TTC549 (cell line): ENCODE results near the gene NDUFS6.

ENCODE experiments used
- FAIRE-seq: peaks from 2 replicates; lab custom pipeline; 2012; peaks lifted over from hg19 to GRCh38; lab: Jason Lieb, UNC

The NDUFS6 gene

DNA sequence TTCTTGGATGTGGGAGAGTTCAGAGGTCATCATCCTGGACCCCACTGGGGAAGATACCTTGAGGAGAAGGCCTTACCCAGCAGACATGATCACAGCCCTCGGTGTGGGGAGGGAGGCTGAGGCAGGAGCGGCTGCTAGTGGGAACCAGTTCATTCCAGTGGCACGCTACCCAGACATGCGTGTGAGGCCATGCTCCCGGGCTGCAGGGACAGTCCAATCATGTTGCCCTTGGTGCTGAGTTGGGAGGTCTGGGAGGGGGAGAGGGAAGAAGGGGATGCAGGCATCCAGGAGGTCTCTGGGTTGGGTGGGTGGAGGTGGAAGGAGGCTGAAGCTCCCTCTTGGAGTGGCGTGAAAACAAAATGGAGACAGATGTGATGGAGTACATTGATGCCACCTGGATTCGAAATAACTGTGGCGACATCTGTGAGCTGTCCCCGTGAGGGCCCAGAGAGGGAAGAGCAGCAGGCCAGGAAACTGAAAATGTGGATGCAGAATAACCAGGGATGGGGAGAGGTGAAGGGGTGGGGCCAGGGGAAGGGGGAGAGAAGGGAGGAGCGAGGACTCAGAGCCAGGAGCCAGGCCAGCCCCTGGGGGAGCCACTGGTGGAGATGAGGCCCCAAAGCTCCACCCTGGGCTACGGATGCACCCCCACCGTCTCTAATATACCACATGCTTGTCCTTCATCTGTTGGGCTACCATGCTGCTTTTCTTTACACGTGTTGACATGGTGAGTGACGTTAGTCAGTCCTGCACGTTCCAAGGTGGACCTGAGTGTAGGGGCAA lies 16.2 kb downstream of the NDUFS6 start:
- no peak for FAIRE-seq

GRCh38 chr5:1818784-1819183 lies 17.6 kb downstream of the NDUFS6 start:
- no peak for FAIRE-seq

DNA sequence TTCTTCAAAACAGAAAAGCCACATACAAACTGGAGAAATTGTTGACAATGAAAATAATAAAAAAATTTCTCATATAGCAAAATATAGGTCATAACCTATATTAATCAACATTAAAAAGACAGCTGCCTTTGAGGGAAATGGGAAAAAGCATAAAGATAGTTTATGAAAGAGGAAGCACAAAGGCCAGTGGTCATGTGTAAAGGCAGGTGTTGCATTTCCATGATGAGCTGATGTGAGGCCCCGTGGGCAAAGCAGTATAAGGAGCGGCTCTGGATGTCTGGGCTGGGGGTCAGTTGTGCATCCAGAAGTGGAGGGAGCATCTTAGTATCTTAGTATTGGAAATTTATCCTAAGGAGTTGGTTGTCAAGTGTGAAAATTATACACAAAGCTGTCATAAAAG lies 18.3 kb downstream of the NDUFS6 start:
- no peak for FAIRE-seq

DNA sequence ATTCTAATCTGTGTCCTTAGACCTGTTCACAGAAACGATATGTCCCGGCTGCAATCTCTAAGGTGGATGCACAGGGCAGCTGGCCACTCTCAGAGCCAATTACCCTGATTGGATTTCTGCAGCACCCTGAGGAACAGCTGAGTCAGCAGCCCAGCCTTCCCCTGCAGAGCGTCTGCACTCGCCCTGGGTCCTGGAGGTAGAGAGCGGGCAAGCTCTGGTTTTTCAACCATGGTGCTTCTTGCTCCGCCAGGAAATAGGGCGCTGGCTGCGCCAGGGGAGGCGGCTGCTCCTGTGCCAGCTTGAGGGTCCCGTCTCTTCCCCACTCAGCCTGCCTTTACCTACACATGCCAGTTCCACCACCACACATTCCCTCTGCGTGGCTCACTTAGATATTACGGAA lies 19.2 kb downstream of the NDUFS6 start:
- FAIRE-seq, result no peak

DNA sequence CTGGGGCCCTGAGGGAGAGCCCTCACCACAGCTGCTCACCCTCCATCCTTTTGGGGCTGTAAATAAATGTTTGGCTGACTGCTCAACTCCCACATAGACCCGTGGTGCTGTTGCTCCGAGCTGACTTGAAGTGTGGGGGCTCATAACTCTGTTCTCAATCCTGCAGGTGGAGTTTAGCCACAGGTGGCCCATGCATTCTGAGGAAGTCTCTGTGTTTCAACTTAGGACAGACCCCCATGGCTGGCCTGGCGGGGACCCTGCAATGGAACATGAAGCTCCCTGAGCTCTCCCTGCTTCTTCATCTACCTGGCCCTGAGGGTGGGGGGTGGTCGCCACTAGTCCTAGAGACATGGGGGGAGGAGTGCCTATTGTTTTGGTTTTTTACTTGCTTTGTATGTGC lies 19.7 kb downstream of the NDUFS6 start:
- FAIRE-seq, result no peak

DNA sequence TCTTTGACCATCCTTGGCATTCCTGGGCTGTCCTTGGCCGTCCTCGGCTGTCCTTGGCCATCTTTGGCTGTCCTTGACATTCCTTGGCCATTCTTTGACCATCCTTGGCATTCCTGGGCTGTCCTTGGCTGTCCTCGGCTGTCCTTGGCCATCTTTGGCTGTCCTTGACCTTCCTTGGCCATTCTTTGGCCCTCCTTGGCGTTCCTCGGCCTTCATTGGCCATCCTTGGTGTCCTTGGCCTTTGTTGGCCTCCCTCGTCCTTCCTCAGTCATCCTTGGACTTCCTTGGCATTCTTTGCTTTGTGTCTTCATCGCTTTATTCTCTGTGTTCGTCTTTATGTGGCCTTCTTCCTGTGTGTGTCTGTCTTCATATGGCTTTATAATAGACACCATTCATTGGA lies 20.7 kb downstream of the NDUFS6 start:
- no peak for FAIRE-seq

DNA sequence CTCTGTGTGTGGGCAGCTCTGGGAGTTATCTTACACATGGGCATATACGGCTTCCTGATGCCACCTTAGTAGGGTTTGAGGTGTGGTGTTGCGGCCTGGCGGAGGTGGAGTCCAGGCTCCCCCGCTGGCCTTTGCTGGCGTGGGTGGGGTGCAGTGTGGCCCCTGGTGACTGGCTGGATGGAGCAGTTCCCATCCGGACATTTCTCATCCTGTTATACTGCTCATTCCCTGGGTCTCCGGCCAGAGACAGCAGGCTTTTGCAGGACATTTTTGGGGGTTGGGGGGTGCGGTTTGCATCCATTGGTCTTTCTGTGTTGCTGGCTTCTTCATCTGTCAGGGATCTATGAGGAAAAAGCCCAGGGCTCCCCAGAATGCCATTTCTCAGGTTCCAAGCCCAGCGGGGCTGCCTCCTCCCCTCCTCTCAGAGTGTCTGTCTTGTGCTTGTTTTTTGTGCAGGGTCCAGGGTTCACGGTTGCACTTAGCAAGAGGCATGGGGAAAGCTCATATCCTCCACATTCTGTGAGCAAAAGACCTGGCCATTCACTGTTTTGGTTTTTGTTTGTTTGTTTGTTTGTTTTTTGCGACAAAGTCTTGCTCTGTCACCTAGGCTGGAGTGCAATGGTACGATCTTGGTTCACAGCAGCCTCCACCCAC lies 22.3 kb downstream of the NDUFS6 start:
- no peak for FAIRE-seq

DNA sequence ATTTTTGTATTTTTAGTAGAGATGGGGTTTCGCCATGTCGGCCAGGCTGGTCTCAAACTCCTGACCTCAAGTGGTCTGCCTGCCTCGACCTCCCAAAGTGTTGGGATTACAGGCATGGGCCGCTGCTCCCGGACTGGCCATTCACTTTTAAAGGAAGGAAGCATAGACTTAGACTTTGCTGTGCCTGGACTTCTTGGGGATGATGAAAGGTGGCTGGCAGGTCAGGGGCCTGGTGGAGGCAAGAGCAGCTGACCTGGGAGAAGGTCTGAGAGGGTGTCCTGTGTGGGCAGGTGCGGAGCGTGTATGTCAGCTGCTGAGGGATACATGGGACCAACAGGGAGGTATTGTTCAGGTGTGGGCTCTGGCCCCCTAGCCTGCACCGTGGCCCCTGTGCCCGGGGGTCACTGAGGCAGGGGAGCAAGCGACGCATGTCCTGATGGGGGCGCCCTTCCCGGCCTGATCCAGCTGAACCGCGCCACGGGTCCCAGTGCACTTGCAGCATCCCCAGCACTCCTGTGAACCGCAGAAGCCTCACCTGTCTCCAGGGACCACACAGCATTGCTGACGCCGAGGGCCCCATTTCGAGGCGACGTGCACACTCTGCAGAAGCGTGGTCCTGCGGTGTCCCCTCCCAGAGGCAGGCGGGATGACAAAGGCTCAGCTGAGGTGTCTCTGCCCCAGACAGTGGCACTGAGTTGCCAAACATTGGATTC lies 23.1 kb downstream of the NDUFS6 start:
- FAIRE-seq, result no peak

DNA sequence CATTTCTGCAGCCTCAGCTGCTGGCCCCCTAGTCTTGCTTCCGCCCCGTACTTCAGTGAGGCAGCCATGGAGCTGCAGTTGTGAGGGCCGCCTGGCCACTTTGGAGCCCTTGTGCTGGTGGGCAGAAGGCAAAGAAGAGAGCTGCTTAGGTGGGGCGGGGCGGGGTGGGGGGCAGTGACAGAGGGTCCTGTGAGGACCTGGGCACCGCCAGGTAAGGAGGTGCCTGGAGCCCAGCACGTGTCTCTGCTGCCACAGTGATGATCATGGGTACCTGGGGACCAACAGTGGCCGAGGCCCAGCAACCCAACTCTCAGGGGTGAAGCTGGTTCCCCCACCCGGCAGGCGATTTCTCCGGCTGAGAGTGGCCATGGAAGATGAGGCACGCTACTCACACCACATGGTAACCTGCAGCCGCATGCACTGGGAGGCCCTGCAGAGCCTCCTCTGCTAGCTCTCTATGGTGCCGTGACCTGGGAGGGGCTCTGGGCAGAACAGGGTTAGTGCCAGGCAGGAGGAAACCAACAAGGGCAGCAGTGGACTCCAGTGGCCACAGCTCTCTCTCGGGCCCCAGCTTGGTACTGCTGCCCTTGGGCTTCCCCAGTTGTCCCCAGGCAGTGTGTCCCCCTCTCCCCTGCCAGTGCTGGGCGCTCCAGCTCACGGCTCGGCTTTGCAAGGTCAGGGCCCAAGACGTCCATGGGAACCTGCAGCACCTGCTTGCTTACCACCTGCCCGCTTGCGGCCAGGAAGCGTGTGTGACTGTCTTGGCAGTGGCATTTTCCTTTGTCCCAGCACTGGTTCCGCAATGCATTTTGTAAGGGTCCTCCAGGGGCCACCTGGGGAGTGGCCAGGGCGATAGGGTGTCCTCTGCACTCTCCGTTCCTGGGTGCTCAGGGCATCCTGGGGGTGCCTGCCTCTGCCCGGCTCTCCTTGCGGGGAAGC lies 24.0 kb downstream of the NDUFS6 start:
- no peak for FAIRE-seq

DNA sequence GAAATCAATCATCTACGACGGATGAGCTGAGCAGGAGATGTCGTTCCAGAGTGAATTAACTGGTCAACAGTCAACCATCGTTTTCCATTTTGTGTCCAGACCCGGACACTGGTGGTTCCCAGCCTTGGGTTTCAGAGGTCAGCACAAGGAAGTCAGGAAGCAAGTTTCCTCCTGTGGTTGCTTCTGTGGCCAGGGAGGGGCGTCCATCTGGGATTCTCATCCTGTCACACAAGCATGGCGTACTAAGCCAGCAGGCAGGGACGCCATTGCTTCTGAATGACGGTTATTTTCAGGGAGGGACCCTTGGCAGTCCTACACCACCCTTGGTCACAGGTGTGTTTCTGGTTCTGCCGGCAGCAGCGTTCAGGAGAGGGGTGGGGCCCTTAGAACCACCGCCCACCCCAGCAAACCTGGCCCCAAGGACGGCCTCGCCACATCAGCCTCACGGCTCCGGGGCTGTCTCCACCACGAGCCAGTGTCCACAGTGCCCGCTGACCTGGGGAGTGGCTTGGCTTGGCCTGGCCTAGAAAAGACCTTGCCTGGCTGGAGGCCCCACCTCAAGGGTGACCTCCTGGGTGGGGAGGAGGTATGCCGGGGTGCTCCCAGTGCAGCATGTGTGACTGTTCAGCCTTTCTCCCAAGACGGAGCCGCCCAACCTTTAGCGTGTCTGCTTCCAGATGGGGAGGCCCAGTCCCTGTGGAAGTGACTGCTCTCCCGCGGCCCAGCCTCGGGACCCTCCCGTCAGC lies 25.2 kb downstream of the NDUFS6 start:
- no peak for FAIRE-seq

GRCh38 chr5:1827025-1827885 lies 26.0 kb downstream of the NDUFS6 start:
- FAIRE-seq, result no peak

DNA sequence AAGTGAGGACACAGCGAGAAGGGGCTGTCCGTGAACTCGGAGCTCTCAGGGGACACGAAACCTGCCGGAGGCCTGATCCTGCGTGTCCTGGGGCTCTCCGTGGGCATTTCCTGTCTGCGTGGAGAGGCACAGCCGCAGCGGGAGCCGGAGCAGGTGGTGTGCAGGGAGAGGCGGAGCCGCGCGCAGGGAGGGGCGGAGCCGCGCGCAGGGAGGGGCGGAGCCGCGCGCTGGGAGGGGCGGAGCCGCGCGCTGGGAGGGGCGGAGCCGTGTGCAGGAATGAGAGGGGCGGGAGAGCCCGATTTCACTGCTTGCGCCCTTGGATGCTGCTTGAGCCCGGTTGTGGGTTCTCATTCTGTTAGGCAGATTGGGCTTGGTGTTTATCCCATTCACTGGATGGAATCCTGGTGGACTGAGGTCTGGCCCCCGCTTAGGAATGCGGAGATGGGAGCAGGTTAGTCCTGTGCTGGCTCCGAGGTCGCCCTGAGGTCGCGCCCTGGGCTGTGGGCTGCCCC lies 26.7 kb downstream of the NDUFS6 start:
- FAIRE-seq, result no peak

DNA sequence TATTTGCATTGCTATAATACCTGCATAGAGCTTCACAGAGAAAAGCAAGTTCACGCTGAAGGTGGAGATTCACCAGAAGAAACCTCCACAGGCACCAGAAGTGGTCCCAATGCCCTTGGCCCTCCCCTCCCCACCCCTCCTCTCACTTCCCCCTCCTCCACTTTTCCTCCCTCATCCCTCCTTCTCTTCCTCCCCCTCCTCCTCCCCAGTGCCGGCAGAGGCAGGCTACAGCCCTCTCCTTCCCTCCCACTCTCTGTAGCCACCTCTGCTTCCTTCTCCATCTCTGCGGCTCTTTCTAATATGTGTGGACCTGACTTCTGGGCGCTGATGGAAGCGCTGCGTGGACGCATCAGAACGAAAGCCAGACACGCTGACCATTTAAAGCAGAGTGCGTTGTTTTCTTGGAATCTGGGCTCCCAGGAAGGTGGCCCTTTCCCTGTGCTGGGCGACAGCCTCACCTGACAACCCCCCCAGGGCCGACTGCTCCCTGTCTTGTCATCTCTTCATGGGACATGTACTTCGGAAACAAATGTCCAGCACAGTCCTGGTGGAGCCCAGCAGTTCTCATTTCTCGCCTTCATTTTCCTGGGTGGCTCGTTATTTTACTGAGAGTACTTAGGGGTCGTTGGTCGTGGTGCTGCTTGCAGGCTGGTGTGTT lies 29.5 kb downstream of the NDUFS6 start:
- no peak for FAIRE-seq

DNA sequence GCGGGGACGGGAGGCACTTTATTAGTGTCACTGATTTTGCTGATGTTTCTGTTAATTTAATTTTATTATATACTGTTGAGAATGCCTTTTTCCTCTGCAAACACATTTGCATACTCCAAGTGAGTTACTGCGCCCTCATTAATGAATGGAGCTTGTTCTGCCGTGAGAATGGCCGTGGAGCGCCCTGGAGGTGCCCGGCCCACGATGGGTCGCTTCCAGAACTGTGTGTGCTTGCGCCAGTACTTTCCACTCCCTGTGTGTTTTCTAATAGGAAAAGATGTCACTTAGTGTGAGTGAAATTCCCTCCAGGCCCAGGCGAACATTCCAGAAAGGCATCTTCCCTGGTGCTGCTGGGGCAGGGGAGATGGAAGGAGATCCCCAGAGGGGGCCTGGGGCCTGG lies 30.1 kb downstream of the NDUFS6 start:
- FAIRE-seq, result no peak

DNA sequence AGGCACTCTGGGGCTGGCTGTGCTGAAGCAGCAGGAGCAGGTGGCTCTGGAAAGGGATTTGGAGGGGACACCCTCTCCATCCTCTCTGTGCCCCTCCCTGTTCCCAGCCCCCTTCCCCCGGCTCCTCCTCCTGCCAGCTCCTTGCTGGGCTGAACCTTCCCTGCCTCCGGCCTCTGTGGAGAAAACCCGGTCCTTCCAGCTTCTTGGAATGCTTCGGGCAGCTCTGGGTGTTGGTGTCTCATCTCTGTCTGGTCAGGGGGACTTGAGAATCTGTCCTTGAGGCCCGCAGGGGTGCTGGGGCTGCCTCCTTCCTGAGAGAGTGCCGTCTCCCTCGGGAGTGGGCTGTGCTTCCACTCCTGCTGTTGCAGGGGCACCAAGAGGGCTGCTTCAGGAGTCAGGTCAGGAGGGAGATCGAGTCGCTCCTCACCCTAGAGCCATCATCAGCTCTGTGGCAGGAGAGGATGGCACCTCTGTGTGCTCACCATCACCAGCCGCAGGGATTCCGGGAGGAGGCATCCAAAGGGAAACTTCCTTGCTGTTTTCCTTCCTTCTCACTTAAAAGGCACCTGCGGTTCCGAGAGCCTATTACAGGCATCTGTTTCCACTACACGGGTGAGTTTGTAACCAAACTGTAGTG lies 30.6 kb downstream of the NDUFS6 start:
- no peak for FAIRE-seq

GRCh38 chr5:1832511-1833250 lies 31.5 kb downstream of the NDUFS6 start:
- no peak for FAIRE-seq

GRCh38 chr5:1833264-1834021 lies 32.2 kb downstream of the NDUFS6 start:
- FAIRE-seq, result no peak

GRCh38 chr5:1834022-1834551 lies 32.9 kb downstream of the NDUFS6 start:
- no peak for FAIRE-seq
